GM23248 (cell line): ENCODE measurements around the gene CSNK2B. TPM values are rescaled to one million over a fixed set of nuclear protein-coding genes. Genes with fewer than 3 reads are reported as not detected.
A peak's percentile ranks its signal among the peaks of the same experiment; 100 is the strongest.

Experiments
- DNase-seq: peaks from one replicate; pipeline ENCODE4 v3.0.0-alpha.2; 2015
- H2AFZ ChIP-seq: fragments of 200-600 bp; sonication (generic); 2 replicates; pipeline ENCODE4 v1.6.1; 2016; ENCODE audit warnings: antibody characterized with exemption
- H3F3A ChIP-seq: fragments of 200-600 bp; sonication (generic); 2 replicates; pipeline ENCODE4 v1.6.1; 2016; ENCODE audit warnings: mild to moderate bottlenecking, antibody characterized with exemption, mixed run types; ENCODE audit not compliant: insufficient read depth
- H3K27ac ChIP-seq: fragments of 200-600 bp; sonication (generic); 2 replicates; pipeline ENCODE4 v1.5.1; 2016; ENCODE audit warnings: mild to moderate bottlenecking
- H3K27me3 ChIP-seq: fragments of 200-600 bp; sonication (generic); replicated peaks from 2 replicates; pipeline ENCODE4 v1.6.1; 2016; ENCODE audit warnings: mild to moderate bottlenecking; ENCODE audit not compliant: insufficient read depth
- H3K36me3 ChIP-seq: fragments of 200-600 bp; sonication (generic); 2 replicates; pipeline ENCODE4 v1.6.1; 2016; ENCODE audit warnings: low read depth, mild to moderate bottlenecking
- H3K4me1 ChIP-seq: fragments of 200-600 bp; sonication (generic); 2 replicates; pipeline ENCODE4 v1.6.1; 2016; ENCODE audit warnings: mild to moderate bottlenecking; ENCODE audit not compliant: insufficient read depth
- H3K4me2 ChIP-seq: fragments of 200-600 bp; sonication (generic); one replicate; pipeline ENCODE4 v1.6.1; 2016; ENCODE audit warnings: mild to moderate bottlenecking; ENCODE audit not compliant: unreplicated experiment
- H3K4me3 ChIP-seq: fragments of 200-600 bp; sonication (generic); 2 replicates; pipeline ENCODE4 v1.5.1; 2016; ENCODE audit warnings: mild to moderate bottlenecking
- H3K79me2 ChIP-seq: fragments of 200-600 bp; sonication (generic); 2 replicates; pipeline ENCODE4 v1.6.1; 2016; ENCODE audit warnings: mild to moderate bottlenecking; ENCODE audit not compliant: insufficient read depth
- H3K9ac ChIP-seq: fragments of 200-600 bp; sonication (generic); 2 replicates; pipeline ENCODE4 v1.6.1; 2016; ENCODE audit warnings: mild to moderate bottlenecking
- H3K9me2 ChIP-seq: fragments of 200-600 bp; sonication (generic); 2 replicates; pipeline ENCODE4 v1.6.1; 2016; ENCODE audit warnings: mixed run types, mild to moderate bottlenecking, moderate library complexity; ENCODE audit not compliant: insufficient read depth
- H3K9me3 ChIP-seq: fragments of 200-600 bp; sonication (generic); one replicate; pipeline ENCODE4 v1.6.1; 2017; ENCODE audit warnings: low read depth
- H4K20me1 ChIP-seq: fragments of 200-600 bp; sonication (generic); 2 replicates; pipeline ENCODE4 v1.6.0; 2016; ENCODE audit not compliant: insufficient read depth
- EZH2 ChIP-seq: fragments of 200-600 bp; sonication (generic); IDR thresholded peaks from 2 replicates; pipeline ENCODE4 v1.6.1; 2018; ENCODE audit warnings: antibody characterized with exemption, mild to moderate bottlenecking; ENCODE audit not compliant: insufficient read depth, poor library complexity, severe bottlenecking
- EZH2phosphoT487 ChIP-seq: fragments of 200-600 bp; sonication (generic); IDR thresholded peaks from 2 replicates; pipeline ENCODE4 v1.6.1; 2018; ENCODE audit warnings: antibody characterized with exemption, moderate library complexity, mild to moderate bottlenecking, low read depth; ENCODE audit not compliant: insufficient read depth
- WGBS, 2 experiments: methylation state at CpG; one replicate each; pipeline ENCODE4 v1.1.6; 2015 to 2017; ENCODE audit warnings: low lambda C conversion rate in 2 of 2, low coverage in 1 of 2; ENCODE audit errors: missing lambda C conversion rate in 2 of 2; 5-methylcytosine and 5-hydroxymethylcytosine counted together
- in situ Hi-C: fragments of 300-500 bp; cut with MboI; formaldehyde crosslinking; loops from 2 replicates; pipeline ENCODE4 v1.15.0; 2020
- polyA plus RNA-seq: library from polyadenylated mRNA; unstranded; fragments of >200 nt; fragmentation: Nextera tagmentation; extraction: Ambion mirVana; gene quantifications from 2 replicates; pipeline ENCODE4 v1.2.1, GENCODE V29; 2016
- total RNA-seq: library from RNA; depleted of rRNA; stranded (reverse); fragments of >200 nt; shearing (Covaris generic); gene quantifications from 2 replicates; pipeline ENCODE4 v1.2.3, GENCODE V29; 2014; rRNA removed

Gene CSNK2B
- 186 and 256 TPM in 2 replicates for total RNA-seq
- 224 and 229 TPM in 2 replicates for polyA plus RNA-seq

DNA sequence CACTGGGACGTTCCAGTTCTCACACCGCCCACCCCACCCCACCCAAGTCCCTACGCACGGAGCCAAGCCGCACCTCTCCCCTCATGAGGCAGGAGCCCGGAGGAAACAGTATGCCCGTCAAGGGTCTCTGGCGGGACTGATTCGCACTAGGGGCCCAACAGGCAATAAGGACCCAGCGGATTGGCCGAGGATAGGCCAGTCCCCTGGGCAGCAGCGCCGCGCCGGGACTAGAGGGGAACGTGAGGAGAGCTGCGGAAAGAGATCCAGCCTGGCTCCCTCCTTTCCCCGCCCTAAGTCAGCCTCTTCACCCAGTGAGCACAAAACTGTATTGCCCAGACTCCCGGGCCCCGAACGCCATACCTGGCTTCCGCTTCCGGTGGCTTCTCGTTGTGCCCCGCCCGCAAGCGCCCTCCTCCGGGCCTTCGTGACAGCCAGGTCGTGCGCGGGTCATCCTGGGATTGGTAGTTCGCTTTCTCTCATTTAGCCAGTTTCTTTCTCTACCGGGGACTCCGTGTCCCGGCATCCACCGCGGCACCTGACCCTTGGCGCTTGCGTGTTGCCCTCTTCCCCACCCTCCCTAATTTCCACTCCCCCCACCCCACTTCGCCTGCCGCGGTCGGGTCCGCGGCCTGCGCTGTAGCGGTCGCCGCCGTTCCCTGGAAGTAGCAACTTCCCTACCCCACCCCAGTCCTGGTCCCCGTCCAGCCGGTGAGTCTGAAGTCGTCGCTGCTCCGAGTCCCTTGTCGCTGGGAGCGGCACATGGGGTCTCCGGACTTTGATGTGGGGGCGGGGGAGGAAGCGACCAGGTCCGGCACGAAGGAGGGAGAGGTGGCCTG, at the start of gene CSNK2B:
Gene CSNK2B (plus strand): TSS at position 580 of the 836 bp plus-strand sequence. CDS start 752 bp downstream, outside the sequence.
- no peak for TF ChIP-seq EZH2phosphoT487
- no peak for TF ChIP-seq EZH2
- Histone ChIP-seq H3K4me1 (peaks cover 20% of the 10 kb centered on the region), H3K4me3 (peak within 1 kb of the TSS; percentile 89), H3K36me3 (peaks cover 21% of the 10 kb centered on the region), H3K27ac (peak within 1 kb of the TSS; percentile 87), H3K27me3 (no peaks in the 10 kb centered on the region), H3K9me3 (no peaks in the 10 kb centered on the region), H3F3A (peaks cover 38% of the 10 kb centered on the region), H3K9me2 (no peaks in the 10 kb centered on the region), H3K4me2 (peak within 1 kb of the TSS; percentile 93), H2AFZ (peak within 1 kb of the TSS; percentile 71), H4K20me1 (no peaks in the 10 kb centered on the region), H3K9ac (peak within 1 kb of the TSS; percentile 93), H3K79me2 (peaks cover 83% of the 10 kb centered on the region)
- DNase-seq, result peak; percentile 99
- in situ Hi-C loops, result no loop called here
- 0 to 1% methylated on average over 37 to 63 of the region's 63 CpGs for WGBS, 2 experiments

DNA sequence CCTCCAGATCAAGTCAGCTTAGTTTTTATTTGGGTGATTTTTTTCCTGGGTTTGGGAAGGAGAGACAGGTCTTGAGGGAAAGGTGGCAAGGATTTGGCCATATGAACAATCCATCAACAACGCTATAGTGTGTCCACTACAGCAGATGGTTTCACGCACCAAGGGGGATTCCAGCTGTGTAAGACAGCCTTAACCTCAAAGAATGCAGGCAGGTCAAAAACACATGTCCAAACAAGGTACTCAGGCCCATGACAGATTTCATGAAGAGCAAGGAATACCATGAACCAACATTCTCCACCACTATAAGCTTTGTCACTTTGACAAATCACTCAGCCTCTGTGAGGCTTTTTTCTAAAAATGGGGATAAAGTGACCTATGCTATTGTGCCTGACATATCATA, 48.9 kb upstream of the CSNK2B start:
- no peak overlapping the region for H3K4me3 ChIP-seq
- peaks cover 19% of the 10 kb centered on the region for H3F3A ChIP-seq
- TF ChIP-seq EZH2 (no peak), EZH2phosphoT487 (no peak)
- no peak overlapping the region for H3K4me2 ChIP-seq
- no peaks in the 10 kb centered on the region for H3K27me3 ChIP-seq
- H3K79me2 ChIP-seq, result peaks cover 15% of the 10 kb centered on the region
- H4K20me1 ChIP-seq, result no peaks in the 10 kb centered on the region
- no peak for DNase-seq
- no peaks in the 10 kb centered on the region for H3K9me3 ChIP-seq
- H3K9ac ChIP-seq, result no peak overlapping the region
- in situ Hi-C loops, result no loop called here
- no peaks in the 10 kb centered on the region for H3K9me2 ChIP-seq
- H3K27ac ChIP-seq, result no peak overlapping the region
- WGBS, 2 experiments, result 73 to 75% methylated on average over 2 of the region's 2 CpGs
- 0 out of 2 replicates have a peak, but pooled peaks cover 4% of the 10 kb centered on the region for H3K4me1 ChIP-seq
- H3K36me3 ChIP-seq, result no peaks in the 10 kb centered on the region
- no peak overlapping the region for H2AFZ ChIP-seq

DNA sequence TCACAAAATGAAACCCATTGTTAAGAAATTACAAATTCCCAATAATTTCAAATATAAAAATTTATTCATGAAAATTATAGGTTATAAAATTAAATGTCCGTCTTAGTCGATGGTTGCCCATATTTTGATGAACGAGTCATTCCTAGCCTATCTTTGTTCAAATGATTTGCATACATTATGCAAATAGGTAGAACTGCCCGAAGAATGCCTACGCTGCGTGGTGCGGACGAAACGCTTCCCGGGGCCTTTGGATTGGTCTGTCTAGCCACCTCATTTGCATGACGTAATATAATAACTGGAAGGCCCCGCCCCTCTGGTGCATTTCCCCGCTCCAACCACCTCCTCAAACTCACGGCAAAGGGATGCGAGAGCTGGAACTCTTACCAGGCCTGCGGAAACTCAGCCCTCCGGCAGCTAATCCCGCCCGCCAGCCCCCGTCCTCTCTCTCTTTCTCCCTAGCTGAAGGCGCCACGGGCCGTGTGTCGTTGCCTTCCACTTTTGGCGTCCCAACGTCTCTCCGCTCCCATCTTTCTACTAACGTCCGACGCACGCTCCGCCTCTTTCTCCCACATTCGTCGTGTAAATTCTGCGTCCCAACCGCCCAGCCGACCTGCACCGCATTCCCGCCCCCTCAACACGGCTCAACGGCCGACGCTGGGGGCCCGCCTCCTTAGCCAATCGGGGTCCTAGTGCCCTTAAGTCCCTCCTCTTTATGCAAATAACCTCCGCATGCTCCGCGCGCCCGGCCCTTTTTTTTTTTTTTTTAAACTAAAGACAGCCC, 45.9 kb upstream of the CSNK2B start:
- Histone ChIP-seq H3K36me3 (peaks cover 20% of the 10 kb centered on the region), H3K9ac (peak overlapping the region; percentile 99), H3K79me2 (peaks cover 45% of the 10 kb centered on the region), H3K9me3 (no peaks in the 10 kb centered on the region), H4K20me1 (peaks cover 7% of the 10 kb centered on the region; the same call in 1 of the 2 replicates), H2AFZ (peak overlapping the region; percentile 78), H3K4me3 (peak overlapping the region; percentile 95), H3K27ac (peak overlapping the region; percentile 97), H3K27me3 (no peaks in the 10 kb centered on the region), H3K4me2 (peak overlapping the region; percentile 99), H3F3A (peaks cover 20% of the 10 kb centered on the region), H3K4me1 (0 out of 2 replicates have a peak, but pooled peaks cover 14% of the 10 kb centered on the region), H3K9me2 (no peaks in the 10 kb centered on the region)
- 0 to 1% methylated on average over 34 to 50 of the region's 50 CpGs for WGBS, 2 experiments
- DNase-seq, result peak; percentile 100
- in situ Hi-C loops, result no loop called here
- TF ChIP-seq EZH2, result no peak
- TF ChIP-seq EZH2phosphoT487, result no peak

DNA sequence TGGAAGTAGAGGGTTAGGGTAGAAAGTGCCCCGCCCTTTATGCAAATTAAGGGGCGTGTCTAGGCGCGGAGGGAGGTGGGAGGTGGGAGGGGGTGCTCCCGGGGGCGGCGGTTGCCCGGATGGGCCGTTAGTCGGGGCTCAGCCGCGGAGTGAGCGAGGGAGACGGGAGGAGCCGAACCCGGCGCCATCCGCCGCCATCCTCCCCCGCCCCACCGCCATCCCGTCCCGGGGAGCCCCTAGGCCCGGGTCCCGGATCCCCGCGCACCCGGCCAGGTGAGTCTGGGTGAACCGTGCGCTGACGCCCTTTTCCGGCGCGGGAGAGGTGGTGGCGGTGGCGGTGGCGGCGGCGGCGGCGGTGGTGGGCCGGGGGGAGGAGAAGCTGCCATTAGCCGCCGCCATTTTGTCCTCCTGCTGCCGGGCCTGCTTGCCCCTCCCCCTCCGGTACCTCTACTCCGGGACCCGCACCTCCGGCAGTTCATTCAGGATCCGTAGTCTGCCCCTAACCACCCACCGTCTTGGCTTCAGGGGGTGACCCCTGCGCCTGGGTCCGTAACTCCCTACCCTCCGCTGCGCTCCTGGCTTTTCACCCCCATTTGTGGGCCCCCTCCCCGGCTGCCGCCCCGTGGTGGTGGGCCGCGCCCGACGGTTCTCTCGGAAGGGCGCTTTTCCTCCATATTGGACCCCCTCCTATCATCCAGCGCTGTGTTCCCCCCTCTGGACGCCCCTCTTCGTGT, 45.1 kb upstream of the CSNK2B start, which contains the start of gene PRRC2A:
Gene PRRC2A (plus strand): TSS at position 130 of the 734 bp plus-strand sequence. CDS start 2,075 bp downstream, outside the sequence.
- Histone ChIP-seq H3K9ac (peak within 1 kb of the TSS; percentile 99), H3F3A (peaks cover 20% of the 10 kb centered on the region), H3K9me2 (no peaks in the 10 kb centered on the region), H3K36me3 (peaks cover 27% of the 10 kb centered on the region), H3K27me3 (no peaks in the 10 kb centered on the region), H3K4me1 (0 out of 2 replicates have a peak, but pooled peaks cover 14% of the 10 kb centered on the region), H4K20me1 (peaks cover 7% of the 10 kb centered on the region; the same call in 1 of the 2 replicates), H3K79me2 (peaks cover 52% of the 10 kb centered on the region), H3K9me3 (no peaks in the 10 kb centered on the region), H3K27ac (peak within 1 kb of the TSS; percentile 97), H2AFZ (peak within 1 kb of the TSS; percentile 78), H3K4me3 (peak within 1 kb of the TSS; percentile 95), H3K4me2 (peak within 1 kb of the TSS; percentile 99)
- in situ Hi-C loops, result no loop called here
- 1% methylated on average over 14 to 63 of the region's 67 CpGs for WGBS, 2 experiments
- peak; percentile 88 for DNase-seq
- TF ChIP-seq EZH2 (no peak), EZH2phosphoT487 (no peak)
